WI38 (cell line): ENCODE measurements around the gene CBX4.

Experiments
- H3K4me3 ChIP-seq: 2 replicates; pipeline ENCODE4 v1.5.1; 2011; ENCODE audit warnings: low read depth, mild to moderate bottlenecking, control low read depth, low read length
- TF ChIP-seq, protein P1 (sequence below): IDR thresholded peaks from 2 replicates; pipeline ENCODE4 v1.5.1; 2012; ENCODE audit warnings: low read depth, mild to moderate bottlenecking, control low read depth, low read length

The CBX4 gene

GRCh38 chr17:79839356-79840268 lies at the start of gene CBX4:
CBX4 (minus strand) TSS chr17:79839440; CDS start chr17:79839251, 189 bp downstream.
- TF ChIP-seq, protein P1, sequence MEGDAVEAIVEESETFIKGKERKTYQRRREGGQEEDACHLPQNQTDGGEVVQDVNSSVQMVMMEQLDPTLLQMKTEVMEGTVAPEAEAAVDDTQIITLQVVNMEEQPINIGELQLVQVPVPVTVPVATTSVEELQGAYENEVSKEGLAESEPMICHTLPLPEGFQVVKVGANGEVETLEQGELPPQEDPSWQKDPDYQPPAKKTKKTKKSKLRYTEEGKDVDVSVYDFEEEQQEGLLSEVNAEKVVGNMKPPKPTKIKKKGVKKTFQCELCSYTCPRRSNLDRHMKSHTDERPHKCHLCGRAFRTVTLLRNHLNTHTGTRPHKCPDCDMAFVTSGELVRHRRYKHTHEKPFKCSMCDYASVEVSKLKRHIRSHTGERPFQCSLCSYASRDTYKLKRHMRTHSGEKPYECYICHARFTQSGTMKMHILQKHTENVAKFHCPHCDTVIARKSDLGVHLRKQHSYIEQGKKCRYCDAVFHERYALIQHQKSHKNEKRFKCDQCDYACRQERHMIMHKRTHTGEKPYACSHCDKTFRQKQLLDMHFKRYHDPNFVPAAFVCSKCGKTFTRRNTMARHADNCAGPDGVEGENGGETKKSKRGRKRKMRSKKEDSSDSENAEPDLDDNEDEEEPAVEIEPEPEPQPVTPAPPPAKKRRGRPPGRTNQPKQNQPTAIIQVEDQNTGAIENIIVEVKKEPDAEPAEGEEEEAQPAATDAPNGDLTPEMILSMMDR: peak; percentile 74
- H3K4me3 ChIP-seq: peak within 1 kb of the TSS; percentile 80

DNA sequence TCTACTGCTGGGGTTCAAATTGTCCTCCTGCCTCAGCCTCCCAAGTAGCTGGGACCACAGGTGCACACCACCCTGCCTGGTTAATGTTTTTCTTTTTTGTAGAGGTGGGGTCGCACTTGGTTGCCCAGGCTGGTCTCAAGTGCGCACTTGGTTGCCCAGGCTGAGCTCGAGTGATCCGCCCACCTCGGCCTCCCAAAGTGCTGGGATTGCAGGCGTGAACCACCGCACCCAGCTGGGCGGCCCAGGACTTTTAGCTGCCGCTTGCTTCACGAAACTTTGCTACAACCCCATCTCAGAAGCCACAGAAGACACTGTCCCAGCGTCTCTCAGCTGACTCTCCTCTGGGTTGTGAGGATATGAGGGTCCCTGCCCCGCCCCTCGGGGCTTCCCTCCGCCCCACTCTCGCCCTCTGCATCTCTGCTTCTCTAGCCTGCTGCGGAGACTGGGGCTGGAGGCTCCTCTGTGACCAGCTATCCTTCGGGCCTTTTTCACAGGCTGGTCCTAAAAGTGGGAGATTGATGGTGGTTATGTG lies 48.8 kb upstream of the CBX4 start:
- TF ChIP-seq, protein P1: no peak
- H3K4me3 ChIP-seq: no peak overlapping the region

GRCh38 chr17:79887451-79887991 lies 48.3 kb upstream of the CBX4 start:
- TF ChIP-seq, protein P1: no peak

DNA sequence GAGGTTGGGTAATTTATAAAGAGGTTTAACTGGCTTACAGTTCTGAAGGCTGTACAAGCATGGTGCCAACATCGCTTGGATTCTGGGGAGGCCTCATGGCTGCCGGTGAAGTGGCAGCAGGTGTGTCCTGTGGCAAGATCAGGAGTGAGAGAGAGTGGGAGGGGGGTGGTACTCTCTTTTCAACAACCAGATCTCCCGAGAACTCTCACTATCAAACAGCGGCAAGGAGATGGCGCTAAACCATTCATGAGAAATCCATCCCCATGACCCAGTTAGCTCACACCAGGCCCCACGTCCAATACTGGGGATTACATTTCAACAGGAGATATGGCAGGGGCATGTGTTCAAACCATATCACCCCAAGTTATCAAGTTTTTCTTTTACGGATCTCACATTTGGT lies 44.0 kb upstream of the CBX4 start:
- H3K4me3 ChIP-seq: no peak overlapping the region
- TF ChIP-seq, protein P1: no peak

More at GRCh38 chr17:79887451-79887991, 48.3 kb upstream of the CBX4 start:
- no peak overlapping the region for H3K4me3 ChIP-seq

- TF ChIP-seq, protein P1: no peak
- no peak overlapping the region for H3K4me3 ChIP-seq
Measured at GRCh38 chr17:79878329-79878947, 39.2 kb upstream of the CBX4 start.

GRCh38 chr17:79877041-79877440 lies 37.8 kb upstream of the CBX4 start:
- no peak overlapping the region for H3K4me3 ChIP-seq
- TF ChIP-seq, protein P1: no peak
